T-helper 2 cell treated with Interferon-gamma antibody and Interleukin-4, amounts not matched to agents 100 ng/mL and 5 ng/mL, for 36 hours (primary cell): ENCODE results near the gene FRMD6. TPM values are rescaled to one million over a fixed set of nuclear protein-coding genes. Genes with fewer than 3 reads are reported as not detected.
"Not testable (repeated sequence)": the region's sequence is repeated elsewhere in the genome, so short reads cannot be mapped to it uniquely, and the experiment has no call there.

ENCODE experiments used
- intact Hi-C: fragments of 100-400 bp; cut with micrococcal nuclease; formaldehyde crosslinking; loops from one replicate; pipeline ENCODE4 v1.15.1; 2023
- total RNA-seq: library from RNA; stranded (reverse); gene quantifications from 2 replicates; pipeline ENCODE4 v1.2.3, GENCODE V29; 2022

The FRMD6 gene
- total RNA-seq, 1 donor from 2014 or later, result 5.0 TPM

DNA sequence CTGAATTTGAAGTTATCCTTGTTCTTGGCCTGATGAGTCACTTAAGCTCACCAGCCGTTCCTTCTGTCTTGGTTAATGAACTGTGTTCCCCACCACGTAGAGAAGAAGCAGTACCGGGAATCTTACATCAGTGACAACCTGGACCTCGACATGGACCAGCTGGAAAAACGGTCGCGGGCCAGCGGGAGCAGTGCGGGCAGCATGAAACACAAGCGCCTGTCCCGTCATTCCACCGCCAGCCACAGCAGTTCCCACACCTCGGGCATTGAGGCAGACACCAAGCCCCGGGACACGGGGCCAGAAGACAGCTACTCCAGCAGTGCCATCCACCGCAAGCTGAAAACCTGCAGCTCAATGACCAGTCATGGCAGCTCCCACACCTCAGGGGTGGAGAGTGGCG is 68.2 kb downstream of the FRMD6 start:
- intact Hi-C loops, result no loop called here

DNA sequence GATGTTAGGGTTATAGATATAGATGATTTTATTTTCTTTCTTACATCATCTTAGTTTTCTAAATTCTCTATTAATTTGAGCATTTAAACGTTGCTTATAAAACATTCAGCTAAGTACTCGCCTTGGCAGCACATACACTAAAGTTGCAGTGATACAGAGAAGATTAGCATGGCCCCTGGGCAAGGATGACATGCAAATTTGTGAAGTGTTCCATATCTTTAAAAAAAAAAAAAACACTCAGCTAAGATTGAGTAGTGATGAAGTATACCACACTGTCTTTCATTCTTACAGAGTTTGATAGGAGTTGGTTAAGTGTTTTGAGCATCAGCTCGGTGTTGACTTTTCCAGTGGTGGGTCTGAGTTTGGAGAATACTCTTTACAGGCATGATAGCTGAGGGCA is 72.3 kb downstream of the FRMD6 start:
- intact Hi-C loops, result no loop called here

DNA sequence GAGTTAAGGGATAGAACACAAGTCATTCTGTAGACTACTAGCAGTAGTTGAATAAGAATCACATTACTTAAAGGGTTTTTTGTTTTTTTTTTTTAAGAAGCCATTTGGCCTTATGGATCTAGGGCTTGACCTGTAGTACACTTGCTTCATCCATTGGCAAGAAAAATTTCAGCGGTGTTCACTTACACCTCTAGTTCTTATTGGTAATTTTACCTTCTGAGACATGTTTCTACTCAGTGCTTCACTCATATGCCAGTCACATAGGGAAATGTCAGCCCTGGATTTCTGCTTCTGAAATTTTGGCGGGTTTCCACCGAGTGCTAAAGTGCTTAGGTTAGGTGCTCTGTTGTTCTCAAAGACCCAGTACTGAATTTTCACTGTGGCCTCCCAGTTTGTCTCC is 72.9 kb downstream of the FRMD6 start:
- intact Hi-C loops, result loop anchor here (5.0 kb wide), 1 partner anchor 72 kb away; the partner anchor contains the start of gene FRMD6

DNA sequence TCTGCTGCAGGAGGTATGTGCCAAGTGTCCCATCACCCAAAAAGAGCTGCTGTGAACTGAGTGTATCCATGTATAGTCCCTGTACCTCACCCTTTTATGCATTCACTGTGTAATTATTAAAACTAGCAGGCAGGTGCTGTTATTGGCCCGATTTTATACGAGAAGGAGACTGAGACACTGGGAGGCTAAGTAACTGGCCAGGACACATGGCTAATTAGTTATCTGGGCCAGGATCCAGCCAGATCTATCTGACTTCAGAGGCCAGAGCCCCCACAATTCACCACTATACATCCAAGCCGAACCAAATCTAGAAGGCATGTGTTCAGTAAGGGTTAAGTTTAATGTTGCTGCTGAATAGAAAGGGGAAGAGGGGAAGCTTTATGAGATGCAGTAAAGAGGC is 73.4 kb downstream of the FRMD6 start:
- intact Hi-C loops, result loop anchor here (5.0 kb wide), 1 partner anchor 73 kb away; the partner anchor contains the start of gene FRMD6

DNA sequence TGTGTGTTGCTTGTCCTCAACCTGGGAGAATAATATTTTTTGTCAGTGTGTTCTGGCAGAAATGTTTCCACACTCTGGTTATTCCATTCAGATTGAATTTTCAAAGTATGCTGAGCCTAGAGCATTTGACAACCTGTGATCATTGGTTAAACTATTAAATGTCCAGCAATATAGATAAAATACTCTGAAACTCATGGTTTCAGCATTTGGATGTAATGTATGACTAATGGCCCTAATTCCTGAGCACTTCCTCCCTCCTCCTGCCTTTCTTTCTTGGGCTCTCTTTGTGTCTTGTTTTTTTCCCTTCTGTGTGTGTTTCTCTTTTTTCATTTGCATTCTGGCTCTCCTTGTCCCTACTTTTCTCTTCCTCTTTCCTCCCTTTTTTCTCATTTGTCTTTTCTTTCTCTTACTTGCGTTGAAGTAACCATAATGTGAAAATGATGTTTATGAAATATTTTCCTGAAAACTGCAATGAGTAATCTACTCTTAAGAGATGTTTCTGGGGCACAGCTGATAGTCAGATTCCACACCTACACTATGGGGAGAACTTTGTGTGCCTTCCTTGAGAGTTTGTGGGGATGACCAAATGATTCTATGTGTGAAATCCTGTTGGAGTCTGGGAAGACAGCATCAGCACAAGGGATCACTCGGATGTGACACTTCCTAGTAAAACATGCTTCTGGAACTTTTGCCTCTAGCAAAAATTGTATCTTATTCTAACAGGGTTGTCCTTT is 74.6 kb downstream of the FRMD6 start:
- intact Hi-C loops, result loop anchor here (5.0 kb wide), 1 partner anchor 74 kb away; the partner anchor contains the start of gene FRMD6

DNA sequence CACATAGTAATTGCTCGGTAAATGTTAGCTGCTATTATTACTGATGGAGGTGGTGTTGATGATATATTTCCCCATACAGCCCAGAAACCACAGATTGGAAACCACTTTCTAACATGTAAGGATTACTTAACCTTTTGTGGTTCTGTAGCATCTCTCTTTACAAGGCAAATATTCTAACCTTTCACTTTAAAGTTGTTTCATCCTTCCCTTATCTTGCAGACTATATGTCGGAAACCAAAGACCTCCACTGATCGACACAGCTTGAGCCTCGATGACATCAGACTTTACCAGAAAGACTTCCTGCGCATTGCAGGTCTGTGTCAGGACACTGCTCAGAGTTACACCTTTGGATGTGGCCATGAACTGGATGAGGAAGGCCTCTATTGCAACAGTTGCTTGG is 75.8 kb downstream of the FRMD6 start:
- intact Hi-C loops, result loop anchor here (5.0 kb wide), 1 partner anchor 75 kb away; the partner anchor contains the start of gene FRMD6

DNA sequence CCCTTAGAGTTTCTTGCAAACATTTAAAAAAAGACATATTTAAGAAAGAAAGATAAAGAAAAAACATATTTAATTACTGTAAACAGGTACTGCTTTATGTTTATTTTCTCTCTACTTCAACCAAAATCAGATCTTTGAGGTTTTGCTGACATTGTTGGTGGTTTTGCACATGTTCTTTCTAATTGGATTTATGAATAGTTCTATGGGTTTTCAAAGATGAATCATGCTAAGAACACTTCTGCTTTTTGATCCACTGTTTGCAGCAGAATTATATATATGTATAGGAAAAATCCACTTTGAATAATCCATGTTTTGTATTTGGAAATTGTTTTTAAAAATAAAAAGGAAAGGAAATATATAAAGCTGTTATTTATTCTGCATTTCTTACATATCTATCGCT is 78.4 kb downstream of the FRMD6 start:
- intact Hi-C loops, result no loop called here

DNA sequence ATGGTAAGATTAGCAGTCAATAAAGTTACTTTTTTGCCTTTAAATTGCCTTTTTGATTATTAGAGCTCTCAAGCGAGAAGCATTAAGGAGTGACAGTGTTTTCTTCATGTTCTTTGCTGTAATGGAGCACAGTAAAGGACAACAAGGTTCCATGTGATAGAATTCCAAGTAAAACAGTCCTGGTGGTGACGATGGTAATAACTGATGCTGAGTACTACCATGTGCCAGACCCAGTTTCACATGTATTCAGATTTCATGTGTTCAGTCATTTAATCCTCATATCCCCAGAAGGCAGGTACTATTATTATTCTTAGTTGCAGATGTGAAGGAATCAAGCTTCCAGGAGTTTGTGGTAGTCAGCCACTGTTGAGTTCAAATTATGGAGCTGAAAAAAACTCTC is 79.0 kb downstream of the FRMD6 start:
- intact Hi-C loops, result no loop called here

DNA sequence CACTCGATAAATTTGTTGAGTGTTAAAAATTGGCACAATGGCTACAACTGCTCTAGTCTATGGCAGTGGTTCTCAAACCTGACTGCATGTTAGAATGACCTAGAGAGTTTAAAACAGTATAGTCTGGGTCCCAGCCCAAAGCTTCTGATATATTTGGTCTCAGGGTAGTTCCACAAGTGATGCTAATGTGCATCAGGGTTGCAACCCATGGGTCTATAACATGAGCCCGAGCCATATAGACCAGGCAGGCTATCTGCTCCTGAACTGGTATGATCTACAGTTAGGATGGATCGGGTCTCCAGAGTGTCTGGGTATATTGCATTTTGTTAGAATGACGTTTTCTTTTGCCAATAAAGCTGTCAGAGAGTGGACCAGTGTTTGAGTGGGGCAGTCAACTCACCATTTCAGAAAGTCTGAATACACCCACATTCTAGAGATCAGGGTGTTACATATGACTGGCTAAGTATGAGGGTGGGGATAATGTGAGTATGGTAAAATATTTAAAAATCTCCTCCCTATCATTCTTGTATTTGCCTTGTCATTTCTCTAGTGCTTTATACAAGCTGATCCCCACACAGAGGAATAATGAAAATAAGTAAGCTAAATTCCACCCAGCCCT is 80.9 kb downstream of the FRMD6 start:
- intact Hi-C loops, result no loop called here

DNA sequence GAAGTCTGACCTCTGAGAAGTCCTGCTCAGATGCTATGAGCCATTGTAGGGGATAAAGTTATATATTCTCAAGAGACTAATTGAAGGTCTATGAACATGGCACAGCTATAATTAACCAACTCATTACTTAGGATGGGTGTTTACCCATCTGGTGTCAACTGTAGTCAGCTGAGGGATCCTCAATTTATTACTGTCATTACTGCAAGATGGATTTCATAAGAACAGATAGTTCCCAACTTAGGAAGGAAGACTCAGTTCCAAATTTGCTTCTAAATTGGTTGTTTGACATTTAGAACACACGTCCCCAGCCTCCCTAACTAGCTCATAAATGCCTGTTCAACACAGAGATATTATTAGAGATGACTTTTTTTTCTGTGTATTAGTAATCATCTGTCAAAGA is 81.4 kb downstream of the FRMD6 start:
- intact Hi-C loops, result no loop called here

DNA sequence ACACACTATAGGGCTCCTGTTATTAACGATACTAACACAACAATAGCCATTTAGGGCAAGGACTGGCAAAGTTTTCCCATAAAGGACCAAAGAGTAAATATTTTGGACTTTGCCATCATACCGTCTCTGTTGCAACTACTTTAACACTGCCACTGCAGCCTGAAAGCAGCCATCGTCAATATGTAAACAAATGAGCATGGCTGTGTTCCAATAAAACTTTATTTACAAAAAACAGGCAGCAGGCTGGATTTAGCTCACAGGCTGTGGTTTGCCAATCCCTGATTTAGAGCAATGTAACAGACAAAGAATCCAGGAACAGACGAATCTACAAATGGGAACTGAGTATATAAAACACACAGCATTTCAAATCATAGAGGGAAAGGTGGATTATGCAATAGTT is 84.1 kb downstream of the FRMD6 start:
- intact Hi-C loops, result no loop called here

DNA sequence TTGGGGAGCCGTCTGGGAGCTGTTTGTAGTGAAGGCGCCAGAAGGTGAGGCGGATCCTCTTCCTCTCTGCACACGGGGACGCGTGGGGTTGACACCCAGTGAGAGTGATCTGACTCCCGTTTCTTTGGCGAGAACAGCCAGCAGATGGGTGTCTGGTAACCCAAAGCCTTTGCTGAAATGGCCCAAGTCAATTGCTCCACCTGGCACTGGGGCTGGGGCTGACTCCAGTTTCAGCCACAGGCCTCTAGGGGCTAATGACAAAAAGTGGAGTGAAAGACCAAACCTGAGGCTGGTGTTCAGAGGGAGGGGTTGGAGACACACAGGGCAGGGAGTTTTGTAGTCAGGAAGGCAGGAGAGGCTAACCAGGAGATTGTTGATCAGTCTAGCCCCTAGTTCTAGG is 87.0 kb downstream of the FRMD6 start:
- intact Hi-C loops, result no loop called here

DNA sequence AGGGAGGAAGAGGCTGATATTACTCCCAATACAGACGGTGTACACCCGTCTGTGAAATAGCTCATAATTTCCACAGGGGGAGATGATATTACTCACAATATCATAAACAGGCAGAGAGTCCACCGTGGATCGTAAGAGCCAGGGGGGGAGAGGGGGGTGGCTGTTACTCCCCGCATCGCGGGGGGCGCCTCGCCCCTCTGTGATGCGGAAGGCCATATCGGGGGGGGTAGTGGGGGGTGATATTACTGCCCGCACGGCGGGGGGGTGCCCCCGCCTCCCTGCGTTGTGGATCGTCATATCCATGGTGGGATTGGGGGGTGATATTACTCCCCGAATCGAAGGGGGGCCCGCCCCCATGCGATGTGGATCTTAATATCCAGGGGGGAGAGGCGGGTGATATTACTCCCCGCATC is 91.9 kb downstream of the FRMD6 start:
- intact Hi-C loops, result loop anchor here (5.0 kb wide), 1 partner anchor 91 kb away; the partner anchor contains the start of gene FRMD6

DNA sequence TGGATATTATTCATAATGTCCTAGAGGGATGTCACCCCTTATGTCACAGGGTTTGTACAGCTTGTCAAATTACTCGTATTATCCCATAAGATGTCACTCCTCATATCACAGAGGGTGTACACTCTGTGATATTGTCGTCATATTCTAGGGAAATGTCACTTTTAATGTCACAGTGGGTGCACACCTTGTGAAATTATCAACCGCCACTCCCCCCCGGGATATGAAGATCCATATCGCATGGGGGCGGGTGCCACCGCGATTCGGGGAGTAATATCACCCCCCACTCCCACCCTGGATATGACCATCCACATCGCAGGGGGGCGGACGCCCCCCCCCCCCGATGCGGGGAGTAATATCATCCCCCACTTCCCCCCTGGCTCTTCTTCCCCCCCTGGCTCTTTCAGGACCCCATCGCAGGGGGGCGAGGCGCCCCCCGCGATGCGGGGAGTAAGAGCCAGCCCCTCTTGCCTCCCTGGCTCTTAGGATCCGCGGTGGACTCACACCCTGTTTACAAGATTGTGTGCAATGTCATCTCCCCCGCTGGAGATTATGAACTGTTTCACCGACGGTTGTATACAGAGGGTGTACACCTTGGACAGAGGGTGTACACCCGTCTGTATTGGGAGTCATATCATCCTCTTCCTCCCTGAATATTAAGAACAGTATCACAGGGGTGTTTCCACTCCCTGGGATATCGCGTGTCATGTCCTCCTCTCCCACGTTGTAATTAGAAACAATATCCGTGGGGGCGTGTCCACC is 92.8 kb downstream of the FRMD6 start:
- intact Hi-C loops, result loop anchor here (5.0 kb wide), 1 partner anchor 92 kb away; the partner anchor contains the start of gene FRMD6

DNA sequence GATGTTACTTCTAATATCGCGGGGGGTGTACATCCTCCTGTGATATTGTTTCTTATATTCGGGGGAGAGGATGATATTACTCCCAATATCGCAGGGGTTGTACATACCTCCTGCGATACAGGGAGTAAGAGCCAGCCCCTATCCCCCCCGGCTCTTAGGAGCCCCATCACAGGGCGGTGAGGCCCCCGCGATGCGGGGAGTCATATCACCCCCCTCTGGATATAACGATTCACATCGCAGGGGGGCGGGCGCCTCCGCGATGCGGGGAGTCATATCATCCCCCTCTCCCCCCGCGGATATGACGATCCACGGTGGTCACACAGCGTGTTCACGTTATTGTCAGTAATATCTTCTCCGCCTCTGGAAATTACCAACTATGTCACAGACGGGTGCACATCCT is 95.1 kb downstream of the FRMD6 start:
- intact Hi-C loops, result not testable (repeated sequence)

DNA sequence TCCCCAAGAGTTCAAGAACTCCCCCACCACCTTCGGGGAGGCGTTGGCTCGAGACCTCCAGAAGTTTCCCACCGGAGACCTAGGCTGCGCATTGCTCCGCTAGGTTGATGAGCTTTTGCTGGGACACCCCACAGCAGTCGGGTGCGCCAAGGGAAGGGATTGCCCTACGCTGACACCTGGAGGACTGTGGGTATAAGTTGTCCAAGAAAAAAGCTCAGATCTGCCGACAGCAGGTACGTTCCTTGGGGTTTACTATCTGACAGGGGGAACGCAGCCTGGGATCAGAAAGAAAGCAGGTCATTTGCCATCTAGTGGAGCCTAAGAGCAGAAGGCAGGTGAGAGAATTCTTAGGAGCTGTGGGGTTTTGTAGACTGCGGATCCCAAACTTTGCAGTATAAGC is 98.8 kb downstream of the FRMD6 start:
- intact Hi-C loops, result no loop called here

DNA sequence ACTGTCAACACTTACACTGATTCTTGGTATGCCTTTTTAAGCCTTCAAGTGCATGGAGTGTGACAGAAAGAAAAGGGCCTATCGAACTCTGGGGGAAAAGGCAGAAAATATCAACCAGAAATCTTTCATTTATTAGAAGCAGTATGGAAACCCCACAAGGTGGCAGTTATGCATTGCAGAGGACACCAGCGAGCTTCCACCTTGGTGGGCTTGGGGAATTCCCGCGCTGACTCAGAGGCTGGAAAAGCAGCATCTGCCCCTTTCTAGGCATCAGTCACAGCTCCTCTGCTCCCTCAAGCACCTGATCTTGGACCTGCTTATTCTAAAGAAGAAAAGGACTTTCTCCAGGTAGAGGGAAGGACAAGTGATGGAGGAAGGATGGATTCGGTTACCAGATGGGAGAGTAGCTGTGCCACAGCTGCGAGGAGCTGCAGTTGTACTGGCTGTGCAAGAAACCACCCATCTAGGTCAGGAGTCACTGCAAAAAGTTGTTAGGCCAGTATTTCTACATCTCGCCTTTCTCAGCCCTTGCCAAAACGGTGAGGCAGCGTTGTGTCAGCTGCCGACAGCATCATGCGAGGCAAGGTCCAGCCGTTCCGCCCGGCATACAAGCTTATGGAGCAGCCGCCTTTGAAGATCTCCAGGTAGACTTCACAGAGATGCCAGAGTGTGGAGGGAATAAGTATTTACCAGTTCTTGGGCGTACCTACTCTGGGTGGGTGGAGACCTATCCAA is 100.1 kb downstream of the FRMD6 start:
- intact Hi-C loops, result not testable (repeated sequence)

DNA sequence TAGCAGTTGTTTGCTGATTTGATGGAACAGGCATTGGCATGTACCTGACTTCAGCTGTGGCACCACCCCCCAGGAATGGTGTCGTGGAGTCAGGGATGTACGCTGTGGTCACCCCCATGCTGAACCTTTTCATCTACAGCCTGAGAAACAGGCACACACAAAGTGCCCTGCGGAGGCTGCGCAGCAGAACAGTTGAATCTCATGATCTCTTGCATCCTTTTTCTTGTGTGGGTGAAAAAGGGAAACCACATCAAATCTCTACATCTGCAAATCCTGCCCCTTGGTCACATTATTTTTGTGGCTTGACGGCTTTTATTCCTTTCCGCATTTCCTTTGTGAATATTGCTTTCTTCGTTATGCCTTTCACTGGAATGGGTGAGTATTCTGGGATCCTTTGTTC is 106.0 kb downstream of the FRMD6 start:
- intact Hi-C loops, result not testable (repeated sequence)

DNA sequence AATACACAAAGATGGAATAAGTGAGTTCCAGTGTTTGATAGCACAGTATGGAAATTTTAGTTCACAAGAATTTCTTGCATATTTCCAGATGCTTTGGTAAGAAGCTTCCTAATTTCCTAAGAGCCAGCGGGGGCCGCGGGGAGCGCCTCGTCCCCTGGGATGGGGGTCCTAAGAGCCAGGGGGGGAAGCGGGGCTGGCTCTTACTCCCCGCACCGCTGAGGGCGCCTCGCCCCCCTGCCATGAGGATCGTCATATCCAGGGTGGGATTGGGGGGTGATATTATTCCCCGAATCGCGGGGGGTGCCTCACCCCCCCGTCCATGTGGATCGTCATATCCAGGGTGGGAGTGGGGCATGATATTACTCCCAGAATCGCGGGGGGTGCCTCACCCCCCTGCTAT is 108.2 kb downstream of the FRMD6 start:
- intact Hi-C loops, result no loop called here

DNA sequence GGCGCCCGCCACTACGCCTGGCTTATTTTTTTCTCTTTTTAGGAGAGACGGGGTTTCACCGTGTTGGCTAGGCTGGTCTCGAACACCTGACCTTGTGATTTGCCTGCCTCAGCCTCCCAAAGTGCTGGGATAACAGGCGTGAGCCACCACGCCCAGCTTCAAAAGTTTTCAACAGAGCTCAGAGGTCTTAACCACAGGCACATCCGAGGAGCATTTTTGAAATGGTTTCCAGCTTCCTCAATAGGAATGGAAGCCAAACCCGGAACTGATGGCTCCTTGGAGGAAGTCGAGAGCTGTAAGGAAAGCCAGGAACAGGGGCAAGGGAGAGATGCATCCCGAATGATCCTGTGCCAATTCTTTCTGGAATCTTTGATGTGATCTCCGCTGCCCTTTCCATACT is 114.0 kb downstream of the FRMD6 start:
- intact Hi-C loops, result not testable (repeated sequence)

DNA sequence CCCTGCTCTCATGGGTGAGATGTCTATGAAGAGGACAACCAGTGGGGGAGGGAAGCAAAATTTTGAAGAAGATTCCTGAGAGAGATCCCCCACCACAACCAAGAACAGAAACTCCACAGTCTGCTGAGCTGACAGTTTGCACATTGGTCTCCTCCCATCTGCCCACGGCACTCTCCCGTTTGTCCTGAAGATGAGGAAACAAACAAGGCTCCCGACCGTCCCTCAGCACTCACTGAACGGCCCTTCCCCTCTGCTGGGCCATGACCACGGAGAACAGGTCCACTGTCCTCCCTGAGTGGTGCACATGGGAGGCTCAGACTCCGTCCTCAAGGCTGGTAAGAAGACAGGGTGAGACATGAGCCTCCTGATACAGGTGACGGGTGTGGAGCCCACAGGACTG is 114.9 kb downstream of the FRMD6 start:
- intact Hi-C loops, result not testable (repeated sequence)
